ENCODE measurements around the gene CBX2.

CBX2 gene

DNA sequence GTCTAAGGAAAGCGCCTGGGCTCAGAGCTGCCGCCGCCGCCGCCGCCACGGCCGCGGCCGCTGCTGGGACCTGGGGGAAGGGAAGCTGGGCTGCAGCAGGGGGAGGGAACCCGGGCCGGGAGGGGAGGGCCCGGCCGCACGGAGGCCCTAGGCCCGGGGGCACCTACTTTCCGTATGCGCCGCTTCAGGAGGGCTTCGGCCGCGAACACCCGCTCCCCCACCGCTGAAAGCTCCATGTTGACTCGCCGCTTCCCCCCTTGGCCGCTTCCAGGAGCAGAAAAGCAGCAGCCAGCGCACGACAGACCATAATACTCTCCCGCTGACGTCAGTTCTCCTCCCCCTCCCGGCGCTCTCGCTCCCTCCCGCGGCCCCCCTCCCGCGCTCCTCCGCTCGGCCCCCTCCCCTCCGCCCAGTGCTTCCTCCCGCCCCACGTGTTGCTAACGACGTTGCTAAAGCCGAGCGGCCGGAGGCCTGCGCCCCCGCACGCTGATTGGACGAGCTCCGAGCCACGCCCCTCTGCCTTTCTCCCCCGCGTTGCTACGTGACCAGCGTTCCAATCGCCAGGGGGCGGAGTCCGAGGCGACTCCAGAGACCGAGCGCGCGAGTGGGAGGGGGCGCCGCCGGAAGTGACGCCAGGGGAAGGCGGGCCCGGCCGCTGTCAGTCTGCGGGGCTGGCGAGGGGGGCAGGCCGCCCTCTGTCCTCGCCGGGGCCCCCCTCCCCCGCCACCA, 19.0 kb downstream of the CBX2 start, which contains the start of gene CBX8:
Gene CBX8 (minus strand): TSS at position 315 of the 729 bp plus-strand sequence. CDS start 79 bp downstream, at position 236.
- H3K4me3 Mint-ChIP-seq, result peak within 1 kb of the TSS; percentile 84
- peaks cover 27% of the 10 kb centered on the region for H3K27me3 Mint-ChIP-seq
- peaks cover 3% of the 10 kb centered on the region for H3K36me3 Mint-ChIP-seq
- no peak within 1 kb of the TSS for H3K27ac Mint-ChIP-seq
- peaks cover 34% of the 10 kb centered on the region for H3K4me1 Mint-ChIP-seq (ENCODE audit: low read depth)
- H3K9me3 Mint-ChIP-seq (ENCODE audit: low read depth), result no peaks in the 10 kb centered on the region

DNA sequence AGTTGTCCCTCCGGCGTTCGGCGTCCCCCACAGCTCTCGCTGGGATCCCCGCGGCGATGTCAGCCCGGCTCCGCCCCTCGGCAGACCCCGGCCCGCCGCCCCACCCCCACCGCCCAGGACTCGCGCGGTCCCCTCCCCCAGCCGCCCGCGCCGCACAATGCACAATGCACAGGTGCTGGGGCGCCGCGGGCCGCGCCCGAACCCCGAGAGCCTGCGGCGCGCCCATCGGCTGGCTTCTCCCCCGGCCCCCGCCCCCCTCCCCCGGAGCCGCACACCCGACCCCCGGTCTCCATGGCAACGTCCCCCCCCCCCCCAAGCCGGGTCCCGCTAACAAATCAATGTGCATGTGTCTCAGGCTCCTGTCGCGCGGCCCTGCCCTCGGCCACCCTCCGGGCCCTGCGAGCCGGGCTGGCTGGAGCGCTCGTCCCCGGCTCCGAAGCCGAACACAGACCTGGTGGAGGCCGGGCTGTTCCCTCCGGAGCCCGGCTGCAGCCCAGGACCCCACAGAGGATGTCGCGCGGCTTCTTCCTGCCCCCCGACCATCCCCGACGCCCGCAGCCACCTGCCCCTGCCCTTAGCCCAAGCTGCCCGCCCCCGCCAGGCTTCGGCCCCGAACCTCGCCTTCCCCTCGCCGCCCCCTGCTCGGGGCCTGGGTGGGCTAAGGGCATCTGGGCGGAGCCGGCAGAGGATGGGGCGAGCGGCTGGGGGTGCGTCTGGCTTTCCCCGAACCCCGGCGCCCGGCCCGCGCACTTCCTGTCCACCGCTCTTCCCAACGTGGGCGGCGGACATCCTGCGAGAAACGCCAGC, 19.7 kb downstream of the CBX2 start:
- Mint-ChIP-seq H3K27ac (no peak overlapping the region), H3K27me3 (peaks cover 24% of the 10 kb centered on the region), H3K4me1 (ENCODE audit: low read depth) (peaks cover 34% of the 10 kb centered on the region), H3K9me3 (ENCODE audit: low read depth) (no peaks in the 10 kb centered on the region), H3K4me3 (no peak overlapping the region), H3K36me3 (peaks cover 3% of the 10 kb centered on the region)

DNA sequence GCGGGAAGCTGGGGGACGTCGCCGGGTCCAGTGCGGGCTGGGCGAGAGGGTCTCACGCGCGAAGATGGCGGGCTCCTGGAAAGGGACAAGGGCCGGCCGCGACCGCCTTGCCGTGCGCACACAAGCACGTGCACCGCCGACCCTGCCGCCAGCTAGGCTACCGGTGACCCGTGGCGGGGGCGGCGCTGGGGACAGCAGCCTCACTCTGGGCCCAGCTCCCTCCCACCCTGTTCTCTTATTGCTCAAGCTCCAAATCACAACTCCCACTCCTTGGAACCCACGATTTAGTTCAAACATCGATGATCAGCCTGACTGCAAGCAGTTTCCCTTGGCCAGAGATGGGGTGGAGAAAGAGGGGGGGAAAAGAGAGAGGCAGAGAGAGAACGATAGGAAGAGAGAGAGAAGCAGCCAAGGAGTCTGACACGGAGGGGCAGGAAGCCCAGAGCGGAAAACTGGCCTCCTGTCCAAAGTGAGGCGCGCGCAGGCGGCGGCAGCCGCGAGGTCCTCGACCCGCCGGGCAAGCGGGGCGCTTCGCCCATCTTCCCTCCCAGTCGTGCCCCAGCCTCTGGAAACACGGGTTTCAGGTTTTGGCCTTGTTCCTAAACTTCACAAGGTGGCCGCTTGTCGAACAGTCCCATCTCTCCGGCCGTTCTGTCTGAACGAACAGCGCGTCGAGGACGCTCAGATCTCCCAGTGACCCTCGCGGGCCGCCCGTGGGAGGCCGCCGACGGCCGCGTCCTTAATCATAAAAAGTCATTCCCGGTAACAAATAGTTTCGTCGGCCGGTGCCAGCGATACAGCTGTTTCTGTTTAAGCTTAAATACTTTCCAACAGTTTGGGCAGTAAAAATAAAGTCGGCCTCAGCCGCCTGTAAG, 20.6 kb downstream of the CBX2 start:
- Mint-ChIP-seq H3K27me3 (peaks cover 24% of the 10 kb centered on the region), H3K27ac (no peak overlapping the region), H3K4me3 (peak overlapping the region; percentile 66), H3K4me1 (ENCODE audit: low read depth) (peaks cover 35% of the 10 kb centered on the region), H3K36me3 (peaks cover 3% of the 10 kb centered on the region), H3K9me3 (ENCODE audit: low read depth) (no peaks in the 10 kb centered on the region)

DNA sequence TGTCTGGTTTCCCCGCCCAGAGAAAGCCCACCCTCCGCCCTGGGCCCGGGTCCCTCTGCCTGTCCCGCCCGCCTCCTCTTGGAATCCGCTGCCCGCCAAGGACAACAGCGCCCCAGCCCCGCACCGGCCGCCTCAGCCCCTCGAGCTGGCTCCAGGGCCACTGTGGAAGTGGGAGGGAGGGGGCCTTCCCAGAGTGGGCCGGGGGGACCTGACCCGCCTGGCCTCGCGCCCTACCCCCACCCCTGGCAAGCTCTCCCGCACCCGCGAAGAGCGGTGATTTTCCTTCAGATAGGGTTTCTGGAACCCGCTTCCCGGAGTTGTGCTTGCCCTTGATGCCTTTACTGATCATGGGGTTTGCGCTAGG, 21.2 kb downstream of the CBX2 start:
- H3K4me1 Mint-ChIP-seq (ENCODE audit: low read depth), result peaks cover 37% of the 10 kb centered on the region
- H3K9me3 Mint-ChIP-seq (ENCODE audit: low read depth), result no peaks in the 10 kb centered on the region
- no peaks in the 10 kb centered on the region for H3K36me3 Mint-ChIP-seq
- H3K27ac Mint-ChIP-seq, result no peak overlapping the region
- H3K27me3 Mint-ChIP-seq, result peaks cover 22% of the 10 kb centered on the region
- peak overlapping the region; percentile 66 for H3K4me3 Mint-ChIP-seq

DNA sequence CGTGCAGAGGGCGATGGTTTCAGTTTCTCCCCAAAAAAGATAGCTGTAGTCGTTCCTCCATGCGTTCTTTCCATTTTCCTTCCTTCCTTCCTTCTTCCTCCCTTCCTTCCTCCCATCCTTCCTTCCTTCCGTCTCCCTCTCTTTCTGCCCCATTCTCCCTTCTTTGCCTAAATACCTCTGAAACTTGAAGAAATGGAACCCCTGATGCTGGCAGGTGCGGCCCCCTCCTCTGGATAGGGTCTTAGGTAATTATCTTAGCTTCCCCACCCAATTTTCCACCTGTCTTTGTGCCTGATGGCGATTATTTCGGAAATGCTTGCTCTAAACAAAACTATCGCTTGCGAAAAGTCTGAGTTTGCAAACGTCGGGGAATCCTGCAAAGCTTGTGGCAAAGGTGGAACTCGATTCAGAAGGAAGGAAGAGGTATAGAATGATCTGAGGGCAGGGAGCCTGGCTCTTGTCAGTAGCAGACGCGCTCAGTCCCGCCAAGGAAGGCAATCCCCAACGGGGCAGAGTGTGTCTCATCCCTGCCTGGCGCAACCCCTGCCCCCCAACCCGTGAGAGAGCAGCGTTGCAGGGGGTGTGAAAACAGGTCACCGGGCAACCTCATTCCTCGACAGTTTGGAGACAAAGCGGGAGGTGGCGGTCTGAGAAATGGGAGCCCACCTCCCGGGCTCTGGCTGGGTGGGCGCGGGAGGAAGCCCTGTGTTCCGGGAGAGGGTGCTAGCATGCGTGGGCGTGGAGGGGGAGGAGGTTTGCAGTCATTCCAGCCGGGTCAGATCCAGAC, 21.8 kb downstream of the CBX2 start:
- Mint-ChIP-seq H3K9me3 (ENCODE audit: low read depth) (no peaks in the 10 kb centered on the region), H3K27me3 (peaks cover 26% of the 10 kb centered on the region), H3K36me3 (no peaks in the 10 kb centered on the region), H3K27ac (no peak overlapping the region), H3K4me3 (peak overlapping the region; percentile 65), H3K4me1 (ENCODE audit: low read depth) (peaks cover 42% of the 10 kb centered on the region)

DNA sequence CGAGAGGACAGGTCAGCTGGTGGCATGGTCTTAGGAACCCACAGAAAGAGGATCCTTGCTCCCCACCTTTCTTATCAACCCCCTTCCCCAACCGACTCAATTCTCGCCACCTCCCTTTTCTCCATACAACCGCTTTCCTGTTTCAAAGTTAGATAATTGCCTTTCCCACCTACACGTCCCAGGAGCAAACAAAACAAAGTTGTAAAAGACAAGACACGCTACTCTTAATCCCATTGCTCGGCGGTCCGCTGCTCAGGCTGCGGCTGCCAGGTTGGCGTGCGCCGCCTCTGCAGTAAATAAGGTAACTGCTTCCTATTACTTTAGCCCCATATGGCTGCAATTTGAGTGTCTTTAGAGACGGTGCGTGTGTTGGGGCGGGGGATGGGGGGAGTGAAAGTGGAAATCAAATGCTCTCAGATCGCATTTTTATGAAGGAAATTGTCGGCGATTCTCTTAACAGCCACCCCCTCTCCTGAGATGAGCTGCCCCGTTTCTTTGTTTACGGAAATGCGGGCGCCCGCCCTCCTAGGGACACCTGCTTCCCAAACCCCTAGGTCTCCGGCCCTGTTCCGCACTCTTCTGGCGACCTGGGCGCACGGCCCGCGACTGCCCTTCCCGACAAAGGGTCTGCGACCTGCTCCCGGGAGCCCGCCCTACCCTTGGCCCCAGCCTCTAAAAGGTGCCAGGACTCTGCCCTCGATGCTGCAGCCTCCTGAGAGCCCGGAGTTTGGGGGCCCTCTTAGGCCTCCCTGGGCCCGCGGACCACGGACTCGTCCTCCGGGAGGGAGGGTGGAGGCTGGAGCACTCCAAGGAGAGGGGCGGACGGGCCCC, 22.6 kb downstream of the CBX2 start:
- no peaks in the 10 kb centered on the region for H3K9me3 Mint-ChIP-seq (ENCODE audit: low read depth)
- no peak overlapping the region for H3K27ac Mint-ChIP-seq
- H3K4me3 Mint-ChIP-seq, result peak overlapping the region; percentile 89
- peaks cover 30% of the 10 kb centered on the region for H3K27me3 Mint-ChIP-seq
- no peaks in the 10 kb centered on the region for H3K36me3 Mint-ChIP-seq
- peaks cover 50% of the 10 kb centered on the region for H3K4me1 Mint-ChIP-seq (ENCODE audit: low read depth)

DNA sequence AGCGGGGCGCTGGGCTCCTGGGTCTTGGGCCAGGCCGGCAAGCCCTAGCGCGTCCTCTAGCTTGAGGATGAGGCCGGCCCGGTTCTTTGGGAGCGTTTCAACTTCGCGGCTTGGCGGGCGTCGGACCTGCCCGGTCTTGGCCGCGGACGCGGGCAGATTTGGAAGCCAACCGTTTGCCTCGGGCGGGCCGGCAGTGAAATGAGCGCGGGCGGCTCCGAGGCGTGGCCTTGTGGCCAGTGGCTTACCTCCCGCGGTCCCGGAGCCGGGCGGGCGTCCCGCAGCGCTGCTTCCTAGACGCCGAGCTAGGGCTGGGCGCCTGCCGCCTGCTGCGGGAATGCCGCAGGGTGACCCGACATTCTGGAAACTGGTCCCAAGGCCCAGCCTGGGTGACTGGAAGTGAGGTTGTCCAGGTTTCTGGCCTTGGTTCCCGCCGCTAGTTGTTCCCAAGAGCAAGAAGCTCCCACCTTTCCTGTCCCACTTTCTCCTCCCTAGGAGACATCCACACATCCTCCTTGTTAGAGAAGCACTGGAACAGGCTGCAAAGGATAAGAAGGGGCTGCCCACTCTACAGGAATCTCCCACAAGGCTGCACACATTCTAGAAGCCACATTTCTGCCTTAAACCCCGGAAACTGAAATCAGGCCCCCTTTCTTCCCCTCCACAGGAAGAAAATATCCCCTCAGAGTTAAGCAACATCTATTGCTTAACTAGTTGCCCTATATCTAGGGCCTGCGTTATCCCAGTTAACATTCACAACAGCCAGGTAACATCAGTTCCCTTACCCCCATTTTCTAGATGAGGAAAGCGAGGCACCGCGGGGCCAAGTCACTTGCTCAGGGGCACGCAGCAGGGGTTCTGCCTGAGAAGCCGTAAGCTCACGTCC, 23.4 kb downstream of the CBX2 start:
- peaks cover 31% of the 10 kb centered on the region for H3K27me3 Mint-ChIP-seq
- H3K4me3 Mint-ChIP-seq, result peak overlapping the region; percentile 49
- H3K4me1 Mint-ChIP-seq (ENCODE audit: low read depth), result peaks cover 44% of the 10 kb centered on the region
- H3K9me3 Mint-ChIP-seq (ENCODE audit: low read depth), result no peaks in the 10 kb centered on the region
- H3K27ac Mint-ChIP-seq, result no peak overlapping the region
- no peaks in the 10 kb centered on the region for H3K36me3 Mint-ChIP-seq

DNA sequence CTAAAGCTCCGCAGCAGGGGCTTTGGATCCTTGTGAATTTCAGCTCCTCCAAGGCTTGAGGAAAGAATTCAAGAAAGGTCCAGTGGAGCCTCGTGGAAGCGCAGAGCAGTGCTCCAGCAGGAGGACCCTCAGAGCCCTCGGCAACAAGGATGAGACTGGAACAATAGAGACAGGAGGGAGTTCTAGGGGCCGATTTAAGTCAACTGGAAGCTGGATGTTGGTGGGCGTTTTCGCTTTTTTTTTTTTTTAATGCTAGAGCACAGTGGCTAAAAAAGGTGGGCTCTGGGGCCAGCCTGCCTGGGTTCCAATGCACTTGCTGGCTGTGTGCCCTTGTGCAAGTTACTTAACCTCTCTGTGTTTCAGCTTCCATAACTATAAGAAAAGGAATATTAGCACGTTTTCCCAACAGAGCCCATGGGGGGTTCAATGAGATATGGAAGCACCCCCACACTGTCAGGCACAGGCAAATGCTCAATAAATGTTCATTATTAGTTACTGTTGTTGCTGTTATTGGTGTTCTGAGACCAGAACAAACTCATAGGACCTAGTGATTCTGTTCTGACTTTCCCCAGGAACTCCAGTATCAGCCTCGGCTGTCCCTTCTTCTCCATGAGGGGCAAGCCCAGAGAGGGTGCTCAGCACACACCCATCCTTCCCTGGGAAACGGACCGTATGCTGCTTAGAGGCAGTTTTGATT, 24.2 kb downstream of the CBX2 start:
- Mint-ChIP-seq H3K9me3 (ENCODE audit: low read depth) (no peaks in the 10 kb centered on the region), H3K4me3 (peak overlapping the region; percentile 49), H3K4me1 (ENCODE audit: low read depth) (peaks cover 46% of the 10 kb centered on the region), H3K36me3 (no peaks in the 10 kb centered on the region), H3K27ac (no peak overlapping the region), H3K27me3 (peaks cover 34% of the 10 kb centered on the region)

DNA sequence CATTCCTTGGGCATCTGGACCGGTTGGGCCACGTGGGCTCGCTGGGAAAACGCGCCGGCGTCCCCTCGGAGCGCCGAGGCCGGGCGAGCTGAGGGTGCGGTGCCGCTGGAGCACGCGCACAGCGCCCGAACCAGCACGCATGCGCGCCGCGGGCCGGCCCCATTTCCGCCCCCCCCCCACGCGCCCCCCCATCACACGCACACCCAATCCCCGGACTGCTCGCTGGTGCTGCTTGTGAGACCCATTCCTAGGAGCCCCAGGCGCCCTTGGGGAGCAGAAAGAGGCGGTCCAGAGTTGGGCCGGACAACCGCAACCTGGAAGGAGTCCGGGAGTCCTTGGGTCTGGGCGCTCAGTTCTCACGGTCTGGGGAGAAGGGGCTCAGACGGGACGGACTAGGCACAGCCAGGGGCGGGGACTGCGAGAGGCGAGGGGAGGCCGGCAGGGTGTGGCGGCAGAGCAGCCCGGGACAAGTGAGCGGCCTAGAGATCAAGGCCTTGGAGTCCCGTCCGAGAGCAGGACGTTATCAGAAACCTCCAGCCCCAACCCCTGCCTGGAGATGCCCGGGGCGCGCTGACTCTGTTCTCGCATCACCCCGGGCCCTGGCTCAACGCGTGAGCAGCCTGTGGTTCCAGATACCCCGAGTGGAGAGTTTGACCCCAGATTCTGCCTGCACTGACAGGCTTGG, 24.9 kb downstream of the CBX2 start:
- Mint-ChIP-seq H3K9me3 (ENCODE audit: low read depth) (no peaks in the 10 kb centered on the region), H3K4me3 (no peak overlapping the region), H3K4me1 (ENCODE audit: low read depth) (peaks cover 47% of the 10 kb centered on the region), H3K27me3 (peaks cover 39% of the 10 kb centered on the region), H3K27ac (no peak overlapping the region), H3K36me3 (no peaks in the 10 kb centered on the region)

DNA sequence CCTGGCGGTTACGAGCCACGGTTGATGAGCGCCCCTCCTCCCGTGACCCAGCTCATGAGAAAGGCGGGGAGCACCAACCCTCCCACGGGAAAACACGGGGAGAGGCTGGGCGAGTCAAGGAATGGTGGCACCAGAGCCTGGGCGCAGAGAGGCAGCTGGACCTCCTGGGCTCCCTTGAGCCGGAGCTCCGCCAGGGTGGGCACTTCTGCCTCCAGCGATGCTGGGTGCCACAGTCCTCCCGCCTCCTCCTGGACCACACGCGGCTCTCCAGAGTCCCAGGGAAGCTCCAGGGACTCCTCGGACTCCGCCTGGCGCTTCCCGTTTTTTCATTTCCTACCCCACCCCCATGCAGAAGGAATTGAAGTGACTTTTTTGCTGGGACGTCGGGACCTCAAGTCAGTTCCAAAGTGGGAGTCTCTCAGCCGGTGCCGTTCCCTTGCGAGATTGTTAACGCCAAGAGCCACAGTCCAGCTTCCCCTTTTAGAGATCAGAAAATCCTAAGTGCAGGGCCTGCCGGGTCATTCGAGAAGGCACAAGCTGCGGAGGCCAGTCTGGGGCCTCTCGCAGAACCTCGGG, 25.6 kb downstream of the CBX2 start:
- H3K4me3 Mint-ChIP-seq, result peak overlapping the region; percentile 49
- H3K27me3 Mint-ChIP-seq, result peaks cover 43% of the 10 kb centered on the region
- no peak overlapping the region for H3K27ac Mint-ChIP-seq
- peaks cover 46% of the 10 kb centered on the region for H3K4me1 Mint-ChIP-seq (ENCODE audit: low read depth)
- H3K36me3 Mint-ChIP-seq, result no peaks in the 10 kb centered on the region
- H3K9me3 Mint-ChIP-seq (ENCODE audit: low read depth), result no peaks in the 10 kb centered on the region

DNA sequence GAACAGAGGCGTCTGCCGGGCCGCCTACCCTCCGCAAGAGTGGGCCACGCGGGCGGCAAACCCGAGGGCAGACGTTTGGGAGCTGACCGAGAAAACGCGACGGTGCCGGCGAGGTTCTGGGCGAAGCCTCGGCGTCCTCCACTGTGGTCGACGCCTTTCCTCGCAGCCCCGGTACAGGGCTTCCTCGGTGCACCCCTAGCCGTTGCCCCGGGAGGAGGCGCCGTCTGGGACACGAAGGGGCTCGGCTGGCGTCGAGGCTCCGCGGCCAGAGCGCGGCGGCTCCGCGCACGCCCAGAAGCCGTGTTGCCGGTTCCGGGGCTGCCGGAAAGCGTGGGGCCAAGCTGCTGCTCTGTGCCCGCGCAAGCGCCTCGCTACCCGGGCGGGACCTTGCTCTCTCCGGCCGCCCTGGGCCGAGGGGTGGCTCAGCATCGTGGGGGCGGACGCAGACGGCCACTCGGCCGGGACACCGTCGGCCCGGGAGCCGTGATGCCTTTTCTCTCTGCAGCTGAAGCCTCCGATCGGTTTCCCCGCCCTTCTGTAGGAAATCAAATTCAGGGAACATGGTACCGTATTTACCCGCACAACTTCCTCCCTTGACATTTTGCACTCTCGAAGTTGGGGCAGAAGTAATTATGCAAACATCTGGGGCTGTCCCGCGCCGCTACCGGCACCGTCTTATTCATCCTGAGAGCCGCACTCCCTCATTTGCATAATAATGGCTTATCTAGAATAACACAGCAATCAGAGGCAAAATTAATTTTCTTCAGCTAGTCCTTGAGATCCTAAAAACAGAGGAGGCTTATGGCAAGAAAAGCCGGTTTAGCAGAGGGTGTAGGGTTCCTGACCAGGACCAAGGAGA, 26.3 kb downstream of the CBX2 start:
- H3K9me3 Mint-ChIP-seq (ENCODE audit: low read depth), result no peaks in the 10 kb centered on the region
- peaks cover 47% of the 10 kb centered on the region for H3K4me1 Mint-ChIP-seq (ENCODE audit: low read depth)
- peak overlapping the region; percentile 79 for H3K4me3 Mint-ChIP-seq
- H3K27ac Mint-ChIP-seq, result peak overlapping the region; percentile 64
- H3K27me3 Mint-ChIP-seq, result peaks cover 46% of the 10 kb centered on the region
- H3K36me3 Mint-ChIP-seq, result no peaks in the 10 kb centered on the region
